H9 (cell line): ENCODE measurements around the gene RRP1B. TPM values are rescaled to one million over a fixed set of nuclear protein-coding genes. Genes with fewer than 3 reads are reported as not detected.

Experiments used
- DNase-seq: peaks from one replicate; pipeline ENCODE4 v3.0.0-alpha.2; 2017
- H2AFZ ChIP-seq: one replicate; pipeline ENCODE4 v1.6.1; 2013; ENCODE audit warnings: mild to moderate bottlenecking, low read length, control low read depth, moderate library complexity
- H2AK5ac ChIP-seq: 2 replicates; pipeline ENCODE4 v1.6.1; 2013; ENCODE audit warnings: low read length, control low read depth, mixed read lengths; ENCODE audit not compliant: insufficient read length
- H2BK120ac ChIP-seq: one replicate; pipeline ENCODE4 v1.6.1; 2013; ENCODE audit warnings: low read depth, mild to moderate bottlenecking, low read length, control low read depth, inconsistent platforms; ENCODE audit not compliant: poor library complexity, severe bottlenecking
- H2BK12ac ChIP-seq: 2 replicates; pipeline ENCODE4 v1.6.1; 2013; ENCODE audit warnings: low read length, control low read depth, mixed read lengths, low read depth; ENCODE audit not compliant: insufficient read length
- H2BK15ac ChIP-seq: 2 replicates; pipeline ENCODE4 v1.6.1; 2013; ENCODE audit warnings: low read depth, low read length, control low read depth
- H2BK20ac ChIP-seq: one replicate; pipeline ENCODE4 v1.6.1; 2013; ENCODE audit warnings: low read depth, mild to moderate bottlenecking, low read length, control low read depth, inconsistent platforms; ENCODE audit not compliant: poor library complexity, severe bottlenecking
- H2BK5ac ChIP-seq: 2 replicates; pipeline ENCODE4 v1.6.1; 2013; ENCODE audit warnings: low read length, control low read depth, mixed read lengths; ENCODE audit not compliant: insufficient read length
- H3K14ac ChIP-seq: 2 replicates; pipeline ENCODE4 v1.6.1; 2013; ENCODE audit warnings: low read length, control low read depth; ENCODE audit not compliant: insufficient read depth
- H3K18ac ChIP-seq: 2 replicates; pipeline ENCODE4 v1.6.1; 2013; ENCODE audit warnings: low read depth, mild to moderate bottlenecking, mixed read lengths, low read length, control low read depth; ENCODE audit not compliant: insufficient read length
- H3K23ac ChIP-seq: 2 replicates; pipeline ENCODE4 v1.6.1; 2013; ENCODE audit warnings: low read length, control low read depth, mixed read lengths, low read depth; ENCODE audit not compliant: insufficient read length
- H3K23me2 ChIP-seq: 2 replicates; pipeline ENCODE4 v1.6.1; 2013; ENCODE audit warnings: low read depth, mild to moderate bottlenecking, mixed read lengths, low read length, control low read depth; ENCODE audit not compliant: insufficient read length, poor library complexity, severe bottlenecking
- H3K27ac ChIP-seq: 2 replicates; pipeline ENCODE4 v1.5.1; 2013; ENCODE audit warnings: low read length, control low read depth, mixed read lengths, low read depth; ENCODE audit not compliant: insufficient read length
- H3K27me3 ChIP-seq: 2 replicates; pipeline ENCODE4 v1.6.1; 2013; ENCODE audit warnings: low read length, control low read depth, inconsistent platforms; ENCODE audit not compliant: insufficient read depth
- H3K4ac ChIP-seq: 2 replicates; pipeline ENCODE4 v1.6.1; 2013; ENCODE audit warnings: low read depth, mild to moderate bottlenecking, control low read depth, inconsistent platforms, low read length, moderate library complexity
- H3K4me1 ChIP-seq: 2 replicates; pipeline ENCODE4 v1.6.1; 2013; ENCODE audit warnings: low read length, control low read depth, inconsistent platforms; ENCODE audit not compliant: insufficient read depth
- H3K4me2 ChIP-seq: 2 replicates; pipeline ENCODE4 v1.6.1; 2013; ENCODE audit warnings: low read length, control low read depth, mixed read lengths; ENCODE audit not compliant: insufficient read length, insufficient read depth
- H3K56ac ChIP-seq: 2 replicates; pipeline ENCODE4 v1.6.1; 2013; ENCODE audit warnings: low read depth, mild to moderate bottlenecking, mixed read lengths, low read length, control low read depth; ENCODE audit not compliant: insufficient read length
- H3K79me1 ChIP-seq: 2 replicates; pipeline ENCODE4 v1.6.1; 2013; ENCODE audit warnings: low read depth, mild to moderate bottlenecking, moderate library complexity, low read length, control low read depth, inconsistent platforms; ENCODE audit not compliant: insufficient read depth, poor library complexity, severe bottlenecking
- H3K79me2 ChIP-seq: 2 replicates; pipeline ENCODE4 v1.6.1; 2013; ENCODE audit warnings: low read length, control low read depth, inconsistent platforms; ENCODE audit not compliant: insufficient read depth
- H3K9ac ChIP-seq: 2 replicates; pipeline ENCODE4 v1.6.1; 2013; ENCODE audit warnings: low read length, control low read depth, mixed read lengths; ENCODE audit not compliant: insufficient read length; ENCODE audit errors: extremely low read depth
- H3K9me3 ChIP-seq: one replicate; pipeline ENCODE4 v1.6.1; 2013; ENCODE audit warnings: low read depth, low read length, inconsistent platforms; ENCODE audit not compliant: control insufficient read depth
- H3T11ph ChIP-seq: one replicate; pipeline ENCODE4 v1.6.1; 2013; ENCODE audit warnings: mild to moderate bottlenecking, low read length, control low read depth, inconsistent platforms
- H4K20me1 ChIP-seq: one replicate; pipeline ENCODE4 v1.6.1; 2013; ENCODE audit not compliant: control insufficient read depth, insufficient read length, insufficient read depth
- H4K5ac ChIP-seq: 2 replicates; pipeline ENCODE4 v1.6.1; 2013; ENCODE audit warnings: low read depth, mild to moderate bottlenecking, mixed read lengths, low read length, control low read depth; ENCODE audit not compliant: insufficient read length
- H4K8ac ChIP-seq: replicated peaks from 2 replicates; pipeline ENCODE4 v1.6.1; 2013; ENCODE audit warnings: low read length, control low read depth, mixed read lengths, low read depth; ENCODE audit not compliant: insufficient read length
- H4K91ac ChIP-seq: 2 replicates; pipeline ENCODE4 v1.6.1; 2013; ENCODE audit warnings: low read depth, mild to moderate bottlenecking, moderate library complexity, mixed read lengths, low read length, control low read depth; ENCODE audit not compliant: insufficient read length
- H3K27ac Mint-ChIP-seq, 3 experiments: 2 replicates in 2 of 3; 3 replicates in 1 of 3; pipeline ENCODE4 v1.8.0; 2020 to 2021; ENCODE audit warnings: mixed read lengths in 3 of 3, mild to moderate bottlenecking in 1 of 3, moderate library complexity in 1 of 3
- H3K27me3 Mint-ChIP-seq: 2 replicates; pipeline ENCODE4 v1.8.0; 2021; ENCODE audit warnings: low read depth, mild to moderate bottlenecking, moderate library complexity, mixed read lengths
- H3K36me3 Mint-ChIP-seq, 3 experiments: 2 replicates in 2 of 3; 3 replicates in 1 of 3; pipeline ENCODE4 v1.8.0; 2020 to 2021; ENCODE audit warnings: low read depth in 3 of 3, mixed read lengths in 3 of 3; ENCODE audit not compliant: insufficient read depth in 1 of 3
- H3K4me1 Mint-ChIP-seq, 2 experiments: 2 replicates each; pipeline ENCODE4 v1.8.0; 2020; ENCODE audit warnings: mixed read lengths in 2 of 2
- H3K4me3 Mint-ChIP-seq, 2 experiments: 2 replicates in 1 of 2; 3 replicates in 1 of 2; pipeline ENCODE4 v1.8.0; 2020 to 2021; ENCODE audit warnings: mild to moderate bottlenecking in 2 of 2, mixed read lengths in 2 of 2, moderate library complexity in 1 of 2
- H3K9me3 Mint-ChIP-seq, 2 experiments: 2 replicates in 1 of 2; 3 replicates in 1 of 2; pipeline ENCODE4 v1.8.0; 2020; ENCODE audit warnings: mild to moderate bottlenecking in 2 of 2, mixed read lengths in 2 of 2, moderate library complexity in 1 of 2
- WGBS: extraction: QIAGEN DNeasy Blood & Tissue Kit; methylation state at CpG from one replicate; pipeline ENCODE4 v1.1.7; 2013; ENCODE audit warnings: missing lambda C conversion rate, low lambda C conversion rate, mixed read lengths; ENCODE audit not compliant: insufficient read length; ENCODE audit errors: extremely low coverage; 5-methylcytosine and 5-hydroxymethylcytosine counted together
- total RNA-seq: library from RNA; stranded (reverse); gene quantifications from 2 replicates; pipeline ENCODE4 v1.2.1, GENCODE V29; 2021
- TF ChIP-seq, protein P1 (sequence below): fragments of 200-600 bp; sonication (generic); conservative IDR thresholded peaks from 3 replicates; pipeline ENCODE4 v1.8.0; 2021; ENCODE audit warnings: antibody characterized with exemption, mild to moderate bottlenecking

Gene RRP1B
- total RNA-seq, 1 experiment from 2014 or later, result 96.6 TPM

DNA sequence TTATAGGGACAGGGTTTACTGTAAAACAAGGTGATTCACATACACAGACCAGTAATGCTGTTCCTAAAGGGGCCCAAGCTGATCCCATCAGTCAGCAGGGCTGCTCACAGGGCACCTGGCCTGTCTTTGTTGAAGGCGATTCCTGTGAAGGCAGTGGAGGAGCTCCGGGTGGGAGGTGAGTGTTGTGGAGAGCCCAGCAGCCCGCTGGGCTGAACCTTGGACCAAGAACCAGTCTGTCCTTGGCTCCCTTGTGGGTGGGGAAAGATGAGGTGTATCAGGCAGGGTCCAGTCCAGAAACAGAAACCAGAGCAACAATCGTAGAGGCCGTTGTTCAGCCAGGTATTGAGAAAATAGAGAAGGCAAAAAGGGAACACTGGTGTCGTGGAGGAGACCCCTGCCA lies 72.1 kb downstream of the RRP1B start:
- Mint-ChIP-seq H3K9me3 (no peaks in the 10 kb centered on the region), H3K4me3 (no peak overlapping the region), H3K4me1 (peaks cover 26 to 28% of the 10 kb centered on the region in 2 experiments), H3K27me3 (no peaks in the 10 kb centered on the region), H3K36me3 (peaks cover 0 to 12% (median 0%) of the 10 kb centered on the region in 3 experiments; a peak in 4 of 7 replicates), H3K27ac (peak overlapping the region in 1 of 3 experiments; percentile 91; a peak in 2 of 7 replicates)
- H3K4ac ChIP-seq, result no peak overlapping the region
- no peak overlapping the region for H4K8ac ChIP-seq
- H3K27me3 ChIP-seq, result no peaks in the 10 kb centered on the region
- no CpG with 5 or more reads among the region's 6 CpGs for WGBS
- no peak overlapping the region for H3K9ac ChIP-seq
- no peak overlapping the region for H2BK5ac ChIP-seq
- no peak overlapping the region for H2AFZ ChIP-seq
- no peak overlapping the region for H2BK12ac ChIP-seq
- no peak overlapping the region for H2BK20ac ChIP-seq
- peaks cover 5% of the 10 kb centered on the region; the same call in 1 of the 2 replicates for H3K79me2 ChIP-seq
- peaks cover 5% of the 10 kb centered on the region for H3K79me1 ChIP-seq
- H3T11ph ChIP-seq, result no peak overlapping the region
- H4K20me1 ChIP-seq, result no peaks in the 10 kb centered on the region
- no peaks in the 10 kb centered on the region for H3K4me1 ChIP-seq
- H4K5ac ChIP-seq, result no peak overlapping the region
- H2BK15ac ChIP-seq, result no peak overlapping the region
- TF ChIP-seq, protein P1, sequence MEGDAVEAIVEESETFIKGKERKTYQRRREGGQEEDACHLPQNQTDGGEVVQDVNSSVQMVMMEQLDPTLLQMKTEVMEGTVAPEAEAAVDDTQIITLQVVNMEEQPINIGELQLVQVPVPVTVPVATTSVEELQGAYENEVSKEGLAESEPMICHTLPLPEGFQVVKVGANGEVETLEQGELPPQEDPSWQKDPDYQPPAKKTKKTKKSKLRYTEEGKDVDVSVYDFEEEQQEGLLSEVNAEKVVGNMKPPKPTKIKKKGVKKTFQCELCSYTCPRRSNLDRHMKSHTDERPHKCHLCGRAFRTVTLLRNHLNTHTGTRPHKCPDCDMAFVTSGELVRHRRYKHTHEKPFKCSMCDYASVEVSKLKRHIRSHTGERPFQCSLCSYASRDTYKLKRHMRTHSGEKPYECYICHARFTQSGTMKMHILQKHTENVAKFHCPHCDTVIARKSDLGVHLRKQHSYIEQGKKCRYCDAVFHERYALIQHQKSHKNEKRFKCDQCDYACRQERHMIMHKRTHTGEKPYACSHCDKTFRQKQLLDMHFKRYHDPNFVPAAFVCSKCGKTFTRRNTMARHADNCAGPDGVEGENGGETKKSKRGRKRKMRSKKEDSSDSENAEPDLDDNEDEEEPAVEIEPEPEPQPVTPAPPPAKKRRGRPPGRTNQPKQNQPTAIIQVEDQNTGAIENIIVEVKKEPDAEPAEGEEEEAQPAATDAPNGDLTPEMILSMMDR, result no peak
- H3K18ac ChIP-seq, result no peak overlapping the region
- H3K56ac ChIP-seq, result no peak overlapping the region
- no peak overlapping the region for H3K23ac ChIP-seq
- H3K27ac ChIP-seq, result no peak overlapping the region
- no peaks in the 10 kb centered on the region for H3K9me3 ChIP-seq
- H2BK120ac ChIP-seq, result no peak overlapping the region
- no peak for DNase-seq
- no peak overlapping the region for H2AK5ac ChIP-seq
- peaks cover 9% of the 10 kb centered on the region for H3K23me2 ChIP-seq
- H3K4me2 ChIP-seq, result no peak overlapping the region
- H4K91ac ChIP-seq, result no peak overlapping the region
- no peak overlapping the region for H3K14ac ChIP-seq
